GM21529 (cell line): ENCODE results near the gene TRERF1.

ENCODE experiments used
- ATAC-seq: cut with Tn5 transposase; IDR thresholded peaks from one replicate; pipeline ENCODE4 v1.9.1; 2021; ENCODE audit not compliant: unreplicated experiment

TRERF1 gene

GRCh38 chr6:42279144-42279781, 172.5 kb downstream of the TRERF1 start:
- ATAC-seq, result no peak

- ATAC-seq, result no peak
Measured at GRCh38 chr6:42278131-42278853, 173.4 kb downstream of the TRERF1 start.

- no peak for ATAC-seq
Measured at GRCh38 chr6:42276034-42276890, 175.5 kb downstream of the TRERF1 start.

DNA sequence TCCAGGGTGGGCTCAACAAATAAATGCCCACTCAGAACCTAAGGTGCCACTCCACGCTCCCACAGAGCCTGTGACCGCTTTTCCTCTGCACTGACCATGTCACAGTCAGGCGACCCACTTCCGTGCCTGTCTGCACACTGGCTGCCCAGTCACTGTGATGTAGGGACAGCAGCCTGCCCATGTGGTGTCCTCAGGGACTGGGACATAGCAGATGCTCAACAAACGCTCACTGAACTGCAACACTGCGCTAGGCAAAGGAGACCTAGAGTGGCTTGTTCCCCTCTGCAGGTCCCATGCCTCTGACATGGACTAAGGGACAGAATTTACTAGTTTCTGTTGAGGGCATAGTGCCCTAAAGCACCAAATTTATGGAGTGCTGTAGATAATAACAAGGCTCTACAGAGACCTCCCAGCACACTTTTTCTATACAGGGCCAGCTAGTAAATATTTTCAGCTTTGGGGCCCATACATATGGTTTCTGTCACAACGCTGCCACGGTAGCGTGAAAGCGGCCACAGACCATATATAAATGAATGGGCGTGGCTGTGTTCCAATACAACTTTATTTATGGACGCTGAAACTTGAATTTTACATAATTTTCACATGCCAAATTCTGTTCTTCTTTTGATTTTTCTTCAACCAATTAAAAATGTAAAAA, 176.2 kb downstream of the TRERF1 start:
- no peak for ATAC-seq

DNA sequence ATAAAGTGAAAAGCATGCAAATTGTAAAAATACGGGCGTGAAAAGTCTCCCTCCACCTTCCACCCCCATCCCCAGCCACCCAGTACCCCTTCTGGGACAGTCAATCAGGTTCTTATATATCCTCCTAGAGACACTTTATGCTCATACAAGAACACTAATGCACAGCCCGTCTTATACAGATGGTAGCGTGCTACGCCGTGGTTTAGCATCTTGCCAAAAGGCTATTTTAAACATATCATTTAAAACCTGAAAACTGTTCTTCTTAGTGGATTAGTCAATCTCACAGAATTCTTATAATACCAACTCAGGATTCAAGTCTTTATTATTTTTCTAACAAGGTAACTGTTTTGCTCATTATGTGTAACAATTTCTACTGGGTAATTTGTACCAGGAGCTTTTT, 176.8 kb downstream of the TRERF1 start:
- no peak for ATAC-seq

- no peak for ATAC-seq
Measured at GRCh38 chr6:42271834-42272805, 179.6 kb downstream of the TRERF1 start.

DNA sequence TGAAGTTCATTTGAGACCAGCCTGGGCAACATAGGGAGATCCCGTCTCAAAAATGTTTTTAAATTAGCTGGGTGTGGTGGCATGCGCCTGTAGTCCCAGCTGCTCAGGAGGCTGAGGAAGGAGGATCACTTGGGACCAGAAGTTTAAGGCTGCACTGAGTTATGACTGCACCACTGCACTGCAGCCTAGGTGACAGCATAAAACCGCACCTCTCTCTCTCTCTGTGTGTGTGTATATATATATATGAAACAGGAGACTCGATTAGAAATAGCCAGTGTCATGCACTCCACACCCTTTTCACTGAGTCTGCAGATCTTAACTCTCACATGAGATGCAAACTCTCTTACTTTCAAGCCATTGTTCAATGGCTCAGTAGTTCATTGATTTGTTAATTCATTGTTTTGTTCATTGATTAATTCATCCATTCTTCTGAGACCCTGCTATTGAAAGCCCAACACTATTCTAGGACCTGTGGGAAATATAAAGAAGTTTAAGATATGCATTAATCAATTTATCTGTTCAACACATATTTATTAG, 181.7 kb downstream of the TRERF1 start:
- ATAC-seq, result peak; percentile 35

DNA sequence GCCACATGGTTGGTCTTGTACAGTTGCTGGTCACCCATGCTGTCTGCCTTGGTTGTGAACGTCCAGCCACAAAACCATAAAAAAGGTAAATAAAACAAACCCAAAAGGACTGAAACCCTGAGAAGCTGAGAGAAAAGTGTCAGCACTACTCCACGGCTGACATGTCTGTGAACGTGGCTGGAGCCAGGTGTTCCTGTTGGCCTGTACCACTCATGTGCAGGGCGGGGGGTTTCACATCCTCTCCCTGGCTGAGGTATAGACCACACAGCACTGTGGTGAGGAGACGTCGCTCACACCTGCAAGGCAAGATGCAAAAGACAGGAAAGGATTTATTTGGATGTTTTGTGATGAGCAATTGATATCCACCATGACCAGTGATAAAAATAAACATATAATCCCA, 182.2 kb downstream of the TRERF1 start:
- ATAC-seq, result peak; percentile 98

DNA sequence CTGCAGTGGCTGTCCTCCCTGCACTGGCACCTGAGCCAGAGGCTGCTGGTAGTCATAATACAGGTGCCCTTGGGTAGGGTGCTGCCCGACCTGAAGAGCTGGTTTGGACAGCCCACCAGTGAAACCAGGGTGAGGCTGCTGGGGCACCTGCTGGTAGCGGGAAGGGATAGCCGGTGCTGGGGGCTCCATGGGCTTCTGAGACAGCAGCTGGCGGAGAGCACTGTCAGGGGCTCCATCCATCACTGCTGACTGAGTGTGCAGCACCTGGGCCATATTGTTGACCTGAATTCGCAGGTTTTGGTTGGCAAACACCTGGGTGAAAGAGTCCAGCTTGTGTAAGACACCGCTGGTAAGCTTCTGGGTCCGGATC, 182.9 kb downstream of the TRERF1 start:
- ATAC-seq, result no peak

GRCh38 chr6:42268016-42268834, 183.5 kb downstream of the TRERF1 start:
- ATAC-seq, result no peak

GRCh38 chr6:42266538-42266937, 185.2 kb downstream of the TRERF1 start:
- ATAC-seq, result no peak

DNA sequence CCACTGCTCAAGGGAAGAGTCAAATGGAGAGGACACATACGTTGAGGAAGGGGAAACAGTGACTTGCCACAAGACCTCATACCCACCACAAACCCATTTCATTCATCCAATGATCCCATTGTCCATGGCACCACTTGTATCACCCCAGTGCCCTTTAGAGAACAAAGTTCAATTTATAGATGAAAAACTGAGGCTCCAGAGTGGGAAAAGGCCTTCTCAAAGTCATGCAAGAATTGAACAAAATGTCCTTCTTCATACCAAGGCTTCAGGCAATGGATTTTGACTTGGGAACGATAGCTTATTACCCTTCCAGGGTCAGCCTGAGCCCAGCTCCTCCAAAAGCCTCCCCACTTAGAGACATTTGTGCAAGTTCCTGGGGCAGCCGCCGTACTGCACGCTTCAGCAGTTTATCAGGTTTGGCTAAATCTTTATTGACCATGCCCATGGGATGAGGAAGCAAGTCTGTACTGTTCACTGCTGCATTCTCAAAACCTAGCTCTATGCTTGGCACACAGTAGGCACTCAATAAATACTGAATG, 186.8 kb downstream of the TRERF1 start:
- ATAC-seq, result no peak

DNA sequence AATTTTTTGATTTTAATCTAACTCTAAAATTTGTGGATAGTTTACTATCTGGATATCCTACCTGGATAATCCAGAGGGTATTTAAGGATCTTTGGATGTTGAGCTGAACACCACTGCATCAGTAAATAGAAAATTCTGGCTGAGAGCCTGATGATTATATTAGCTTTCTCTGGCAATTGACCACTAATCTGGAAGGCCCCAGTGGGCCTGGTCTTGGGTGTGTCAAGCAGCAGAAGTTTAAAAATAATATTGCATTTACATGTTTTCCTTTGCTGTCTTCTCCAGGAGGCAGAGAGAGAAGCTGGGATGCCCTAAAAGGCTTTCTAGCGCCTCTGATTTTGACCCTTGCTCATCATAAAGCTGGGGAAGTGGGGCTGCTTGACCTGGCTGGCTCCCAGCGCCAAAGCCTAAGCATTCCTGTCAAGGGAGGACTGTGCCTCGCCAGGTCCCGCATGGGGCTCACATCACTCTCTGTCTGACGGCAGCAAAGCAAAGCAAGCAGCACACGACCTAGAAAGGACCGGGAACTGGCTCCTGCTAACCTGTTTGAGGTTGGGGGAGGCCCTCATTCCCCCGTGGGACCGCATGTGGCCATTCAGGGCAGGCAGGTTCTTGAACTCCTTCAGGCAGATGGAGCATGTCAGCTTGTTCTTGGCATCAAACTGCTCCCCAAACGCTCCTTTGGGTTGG, 187.4 kb downstream of the TRERF1 start:
- no peak for ATAC-seq

DNA sequence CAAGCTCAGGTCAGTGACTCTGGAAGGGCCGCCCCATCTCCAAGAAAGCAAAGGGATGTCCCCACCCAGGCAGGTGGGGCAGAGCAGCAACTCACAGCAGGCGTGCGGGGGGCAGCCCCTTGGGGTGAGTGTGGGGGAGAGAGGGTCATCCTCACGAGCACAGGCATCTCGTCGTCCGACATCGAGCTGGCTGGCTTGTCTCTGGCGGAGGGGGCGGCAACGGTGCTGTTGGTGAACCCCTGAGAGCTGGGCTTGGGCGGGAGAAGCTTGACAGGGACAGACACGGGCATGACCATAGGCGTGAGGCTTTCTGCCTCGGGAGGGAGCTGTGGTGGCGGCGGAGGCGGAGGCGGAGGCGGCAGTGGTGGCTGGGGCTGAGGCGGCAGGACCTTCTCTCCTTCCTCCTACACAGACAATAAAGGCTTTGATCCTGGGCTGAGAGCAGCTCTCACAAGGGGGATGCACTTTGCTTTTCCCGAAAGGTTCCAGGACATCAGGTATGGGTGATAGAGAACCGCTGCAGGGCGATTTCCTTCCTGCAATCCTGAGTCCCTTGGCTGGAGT, 188.5 kb downstream of the TRERF1 start:
- ATAC-seq, result no peak

- ATAC-seq, result no peak
Measured at GRCh38 chr6:42260972-42261371, 190.8 kb downstream of the TRERF1 start.

- ATAC-seq, result no peak
Measured at GRCh38 chr6:42260396-42260888, 191.3 kb downstream of the TRERF1 start.

- ATAC-seq, result no peak
Measured at GRCh38 chr6:42259841-42260395, 191.8 kb downstream of the TRERF1 start.
